Lower lobe of right lung (tissue), 2 donors: ENCODE data around the gene DKK3. TPM values are rescaled to one million over a fixed set of nuclear protein-coding genes. Genes with fewer than 3 reads are reported as not detected.

Source experiments
- ATAC-seq, 2 donors: fragments of 200-7000 bp; cut with Tn5 transposase; one replicate each; pipeline ENCODE4 v1.9.1; 2020 to 2022; ENCODE audit warnings: mild to moderate bottlenecking in 2 of 2, moderate library complexity in 2 of 2
- DNase-seq: peaks from one replicate; pipeline ENCODE4 v3.0.0-alpha.2; 2020
- H3K27ac ChIP-seq: fragments of 200-600 bp; one replicate; pipeline ENCODE4 v1.8.0; 2022
- H3K27me3 ChIP-seq: fragments of 200-600 bp; one replicate; pipeline ENCODE4 v1.8.0; 2022; ENCODE audit warnings: low read depth
- H3K36me3 ChIP-seq: fragments of 200-600 bp; one replicate; pipeline ENCODE4 v1.8.0; 2022; ENCODE audit warnings: mild to moderate bottlenecking
- H3K4me1 ChIP-seq: fragments of 200-600 bp; one replicate; pipeline ENCODE4 v1.8.0; 2022
- H3K4me3 ChIP-seq: fragments of 200-600 bp; one replicate; pipeline ENCODE4 v1.8.0; 2022; ENCODE audit warnings: mild to moderate bottlenecking
- H3K9me3 ChIP-seq: fragments of 200-600 bp; one replicate; pipeline ENCODE4 v1.8.0; 2022
- CTCF ChIP-seq: fragments of 200-600 bp; IDR thresholded peaks from one replicate; pipeline ENCODE4 v1.8.0; 2022; ENCODE audit warnings: antibody characterized with exemption, mild to moderate bottlenecking
- intact Hi-C: fragments of 100-400 bp; cut with DNase I; formaldehyde crosslinking; loops from one replicate; pipeline ENCODE4 v1.11.0; 2022
- total RNA-seq: library from RNA; stranded (reverse); fragmentation: NEBNext Ultra II Directional; extraction: Animal tissue kit (Norgen Biotek cat#: 25700); gene quantifications from one replicate; pipeline ENCODE4 v1.2.1, GENCODE V29; 2021
- donor health status: DM: no; HTN: yes; CAD: no; lungs with severe emphysema.

Gene DKK3
- total RNA-seq, 1 donor from 2014 or later: 111 TPM

GRCh38 chr11:11982461-11982860 is 26.0 kb downstream of the DKK3 start:
- Histone ChIP-seq H3K4me3 (no peak overlapping the region), H3K4me1 (peaks cover 36% of the 10 kb centered on the region), H3K36me3 (no peaks in the 10 kb centered on the region), H3K9me3 (no peaks in the 10 kb centered on the region), H3K27ac (no peak overlapping the region), H3K27me3 (no peaks in the 10 kb centered on the region)
- TF ChIP-seq CTCF: no peak
- intact Hi-C loops: no loop called here
- ATAC-seq: no peak
- no peak for DNase-seq

GRCh38 chr11:11981840-11982239 is 26.6 kb downstream of the DKK3 start:
- intact Hi-C loops: no loop called here
- no peak for DNase-seq
- H3K9me3 ChIP-seq: no peaks in the 10 kb centered on the region
- H3K4me3 ChIP-seq: no peak overlapping the region
- no peak for TF ChIP-seq CTCF
- no peak for ATAC-seq
- H3K36me3 ChIP-seq: no peaks in the 10 kb centered on the region
- no peak overlapping the region for H3K27ac ChIP-seq
- no peaks in the 10 kb centered on the region for H3K27me3 ChIP-seq
- H3K4me1 ChIP-seq: peaks cover 43% of the 10 kb centered on the region

- intact Hi-C loops: no loop called here
- Histone ChIP-seq H3K4me1 (peaks cover 47% of the 10 kb centered on the region), H3K27ac (no peak overlapping the region), H3K27me3 (no peaks in the 10 kb centered on the region), H3K9me3 (no peaks in the 10 kb centered on the region), H3K4me3 (no peak overlapping the region), H3K36me3 (no peaks in the 10 kb centered on the region)
- TF ChIP-seq CTCF: no peak
- DNase-seq: no peak
- ATAC-seq: no peak
These were observed 27.1 kb downstream of the DKK3 start for GRCh38 chr11:11981364-11981763.

DNA sequence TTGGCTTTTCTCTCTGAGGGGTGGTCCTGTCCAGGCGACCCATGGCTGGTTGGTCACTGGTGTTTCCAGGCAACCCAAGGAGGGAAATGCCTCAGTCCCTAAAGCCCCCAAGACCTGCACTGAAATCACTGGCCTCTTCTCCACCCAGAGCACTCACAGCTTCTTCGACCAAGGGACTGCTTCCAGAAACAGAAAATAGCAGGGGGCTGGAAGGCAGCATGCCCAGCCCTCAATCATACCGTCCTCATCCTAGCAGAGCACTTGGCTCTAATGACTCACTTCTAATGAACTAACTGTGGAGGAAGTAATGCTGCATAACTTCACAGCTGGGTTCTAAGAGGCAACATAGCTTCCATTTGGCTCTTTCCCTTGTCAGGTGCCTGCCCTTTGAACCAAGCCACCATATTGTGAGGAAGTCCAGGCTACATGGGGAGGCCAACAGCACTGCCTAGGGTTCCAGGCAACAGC is 27.6 kb downstream of the DKK3 start:
- peaks cover 49% of the 10 kb centered on the region for H3K4me1 ChIP-seq
- no peaks in the 10 kb centered on the region for H3K36me3 ChIP-seq
- H3K27ac ChIP-seq: no peak overlapping the region
- ATAC-seq (no peak), DNase-seq (no peak)
- H3K4me3 ChIP-seq: no peak overlapping the region
- no peak for TF ChIP-seq CTCF
- intact Hi-C loops: no loop called here
- H3K27me3 ChIP-seq: no peaks in the 10 kb centered on the region
- H3K9me3 ChIP-seq: no peaks in the 10 kb centered on the region

GRCh38 chr11:11980200-11980599 is 28.2 kb downstream of the DKK3 start:
- no peak for TF ChIP-seq CTCF
- Histone ChIP-seq H3K4me1 (peaks cover 51% of the 10 kb centered on the region), H3K27me3 (no peaks in the 10 kb centered on the region), H3K36me3 (no peaks in the 10 kb centered on the region), H3K27ac (peak overlapping the region; percentile 80), H3K4me3 (no peak overlapping the region), H3K9me3 (no peaks in the 10 kb centered on the region)
- ATAC-seq: no peak
- intact Hi-C loops: no loop called here
- DNase-seq: no peak
